DLD1 (cell line): ENCODE results near the gene MACROD2.

Experiments used
- in situ Hi-C: cut with HindIII; loops from 2 replicates; pipeline ENCODE4 v1.10.0; 2017; ENCODE audit warnings: low sequenced_read_pairs

The MACROD2 gene

GRCh38 chr20:14883324-14883723, 888.0 kb downstream of the MACROD2 start:
- in situ Hi-C loops: no loop called here

GRCh38 chr20:14885661-14886060, 890.3 kb downstream of the MACROD2 start:
- in situ Hi-C loops: no loop called here

- in situ Hi-C loops: no loop called here
These were observed 892.8 kb downstream of the MACROD2 start for GRCh38 chr20:14888134-14888533.

- in situ Hi-C loops: no loop called here
These were observed 894.4 kb downstream of the MACROD2 start for GRCh38 chr20:14889496-14890255.

GRCh38 chr20:14890713-14891112, 895.4 kb downstream of the MACROD2 start:
- in situ Hi-C loops: no loop called here

- in situ Hi-C loops: no loop called here
These were observed 897.5 kb downstream of the MACROD2 start for GRCh38 chr20:14892782-14893181.

GRCh38 chr20:14896569-14896968, 901.3 kb downstream of the MACROD2 start:
- in situ Hi-C loops: no loop called here

GRCh38 chr20:14897608-14898007, 902.3 kb downstream of the MACROD2 start:
- in situ Hi-C loops: no loop called here

- in situ Hi-C loops: no loop called here
These were observed 907.2 kb downstream of the MACROD2 start for GRCh38 chr20:14902432-14903089.

GRCh38 chr20:14906908-14907434, 911.7 kb downstream of the MACROD2 start:
- in situ Hi-C loops: no loop called here

- in situ Hi-C loops: no loop called here
These were observed 914.8 kb downstream of the MACROD2 start for GRCh38 chr20:14910126-14910525.

- in situ Hi-C loops: no loop called here
These were observed 918.7 kb downstream of the MACROD2 start for GRCh38 chr20:14913896-14914620.

- in situ Hi-C loops: no loop called here
These were observed 919.3 kb downstream of the MACROD2 start for GRCh38 chr20:14914633-14915032.

- in situ Hi-C loops: no loop called here
These were observed 920.0 kb downstream of the MACROD2 start for GRCh38 chr20:14915356-14915755.

GRCh38 chr20:14916360-14916920, 921.1 kb downstream of the MACROD2 start:
- in situ Hi-C loops: no loop called here

- in situ Hi-C loops: no loop called here
These were observed 923.0 kb downstream of the MACROD2 start for GRCh38 chr20:14918281-14918680.

GRCh38 chr20:14918976-14919375, 923.7 kb downstream of the MACROD2 start:
- in situ Hi-C loops: no loop called here

GRCh38 chr20:14919501-14920081, 924.3 kb downstream of the MACROD2 start:
- in situ Hi-C loops: no loop called here

- in situ Hi-C loops: no loop called here
These were observed 926.2 kb downstream of the MACROD2 start for GRCh38 chr20:14921513-14921912.

GRCh38 chr20:14922503-14923267, 927.4 kb downstream of the MACROD2 start:
- in situ Hi-C loops: no loop called here
